Retinal pigment epithelial cell (primary cell): Measurements from ENCODE around the gene SHCBP1L.
A peak's percentile ranks its signal among the peaks of the same experiment; 100 is the strongest.

Source experiments
- DNase-seq: peaks from one replicate; pipeline ENCODE4 v3.0.0-alpha.2; 2010; ENCODE audit warnings: low read depth
- H3K4me3 ChIP-seq: 2 replicates; pipeline ENCODE4 v1.5.1; 2011; ENCODE audit warnings: mild to moderate bottlenecking, low read length, control low read depth, moderate library complexity
- TF ChIP-seq, protein P1 (sequence below): conservative IDR thresholded peaks from 2 replicates; pipeline ENCODE4 v1.5.1; 2011; ENCODE audit warnings: low read depth, low read length, control low read depth, inconsistent platforms

The SHCBP1L gene

DNA sequence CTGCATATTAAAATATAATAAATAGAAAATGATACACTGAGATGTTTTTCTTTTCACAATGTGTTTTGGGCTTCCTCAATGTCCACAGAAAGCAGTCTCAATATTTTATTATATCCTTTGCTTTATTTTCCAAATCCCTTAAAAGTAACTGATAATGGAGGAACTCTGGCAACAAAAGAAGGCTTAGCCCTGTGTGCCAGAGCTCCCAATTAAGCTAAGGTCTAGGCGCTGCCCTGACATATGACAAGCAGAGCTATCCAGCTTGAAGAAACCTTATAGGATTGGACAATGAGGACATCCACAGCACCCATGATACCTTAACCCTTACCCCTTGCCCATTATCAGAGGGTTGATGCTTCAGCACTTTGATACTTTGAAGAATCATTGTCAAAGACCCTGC is 12.9 kb upstream of the SHCBP1L start:
- TF ChIP-seq, protein P1, sequence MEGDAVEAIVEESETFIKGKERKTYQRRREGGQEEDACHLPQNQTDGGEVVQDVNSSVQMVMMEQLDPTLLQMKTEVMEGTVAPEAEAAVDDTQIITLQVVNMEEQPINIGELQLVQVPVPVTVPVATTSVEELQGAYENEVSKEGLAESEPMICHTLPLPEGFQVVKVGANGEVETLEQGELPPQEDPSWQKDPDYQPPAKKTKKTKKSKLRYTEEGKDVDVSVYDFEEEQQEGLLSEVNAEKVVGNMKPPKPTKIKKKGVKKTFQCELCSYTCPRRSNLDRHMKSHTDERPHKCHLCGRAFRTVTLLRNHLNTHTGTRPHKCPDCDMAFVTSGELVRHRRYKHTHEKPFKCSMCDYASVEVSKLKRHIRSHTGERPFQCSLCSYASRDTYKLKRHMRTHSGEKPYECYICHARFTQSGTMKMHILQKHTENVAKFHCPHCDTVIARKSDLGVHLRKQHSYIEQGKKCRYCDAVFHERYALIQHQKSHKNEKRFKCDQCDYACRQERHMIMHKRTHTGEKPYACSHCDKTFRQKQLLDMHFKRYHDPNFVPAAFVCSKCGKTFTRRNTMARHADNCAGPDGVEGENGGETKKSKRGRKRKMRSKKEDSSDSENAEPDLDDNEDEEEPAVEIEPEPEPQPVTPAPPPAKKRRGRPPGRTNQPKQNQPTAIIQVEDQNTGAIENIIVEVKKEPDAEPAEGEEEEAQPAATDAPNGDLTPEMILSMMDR, result no peak
- H3K4me3 ChIP-seq, result no peak overlapping the region
- no peak for DNase-seq

DNA sequence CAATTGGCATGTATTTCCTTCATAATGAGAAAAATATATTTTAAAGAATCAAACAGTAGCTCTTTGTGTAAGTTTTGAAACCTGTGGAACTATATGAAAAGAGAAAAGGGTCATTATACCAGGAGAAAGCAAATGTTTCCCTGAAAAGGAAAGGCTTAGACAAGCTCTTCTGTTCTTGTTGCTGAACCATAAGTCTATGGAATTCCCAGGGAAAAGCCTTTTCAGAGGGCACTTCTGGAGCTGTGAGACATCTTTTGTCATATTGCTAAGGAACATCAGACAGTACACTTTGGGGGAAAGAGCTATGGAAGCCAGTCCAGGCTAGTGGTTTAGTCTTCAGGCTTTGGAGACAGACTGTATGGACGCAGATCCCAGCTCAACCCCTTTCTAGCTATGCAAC is 12.1 kb upstream of the SHCBP1L start:
- TF ChIP-seq, protein P1, result no peak
- no peak overlapping the region for H3K4me3 ChIP-seq
- DNase-seq, result no peak

DNA sequence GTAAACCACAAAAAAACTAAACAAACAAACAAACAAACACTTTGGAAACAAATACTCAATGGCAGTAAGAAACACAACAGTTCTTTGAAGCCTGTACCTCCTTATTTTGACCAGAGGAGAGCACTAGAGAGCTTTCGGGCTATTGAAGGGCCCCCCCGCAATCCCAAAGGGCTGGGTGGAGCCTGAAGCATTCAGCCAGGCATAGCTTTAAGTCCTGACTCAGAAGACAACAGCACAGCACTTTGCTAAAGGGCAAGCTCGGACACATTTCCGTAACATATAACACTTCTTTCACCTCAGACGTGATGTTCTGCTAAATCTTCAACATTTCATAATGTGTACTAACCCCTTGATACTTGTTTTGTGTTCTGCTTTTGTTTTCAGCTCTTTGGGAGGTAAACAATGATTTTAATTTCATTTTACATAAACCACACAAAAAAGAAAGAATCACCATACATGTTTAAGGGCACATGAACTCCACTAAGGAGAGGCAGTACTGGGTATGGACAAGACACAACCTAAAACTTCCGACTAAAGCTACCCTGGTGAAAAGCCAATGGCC is 9.7 kb upstream of the SHCBP1L start:
- peak; percentile 59 for DNase-seq
- TF ChIP-seq, protein P1, result peak; percentile 94
- H3K4me3 ChIP-seq, result peak overlapping the region; percentile 30

DNA sequence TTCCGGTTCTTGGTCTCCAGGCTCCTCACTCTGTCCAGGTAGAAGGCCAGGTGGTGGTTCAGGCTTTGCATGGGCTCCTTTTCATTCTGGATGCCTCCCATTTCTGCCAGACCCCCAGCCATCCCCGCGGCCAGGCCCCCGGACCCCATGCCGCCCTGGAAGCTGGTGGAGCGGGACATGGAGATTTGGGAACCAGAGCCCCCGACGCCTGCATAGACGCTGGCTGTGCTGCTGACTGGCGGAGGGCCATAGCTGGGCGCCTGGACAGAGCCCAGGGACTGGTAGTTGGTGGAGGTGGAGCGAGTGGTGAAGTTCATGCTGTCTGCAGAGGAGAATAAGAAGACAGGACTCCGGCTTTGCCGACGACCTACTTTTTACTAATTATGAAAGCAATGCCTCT is 7.1 kb upstream of the SHCBP1L start:
- H3K4me3 ChIP-seq, result no peak overlapping the region
- DNase-seq, result no peak
- TF ChIP-seq, protein P1, result no peak

DNA sequence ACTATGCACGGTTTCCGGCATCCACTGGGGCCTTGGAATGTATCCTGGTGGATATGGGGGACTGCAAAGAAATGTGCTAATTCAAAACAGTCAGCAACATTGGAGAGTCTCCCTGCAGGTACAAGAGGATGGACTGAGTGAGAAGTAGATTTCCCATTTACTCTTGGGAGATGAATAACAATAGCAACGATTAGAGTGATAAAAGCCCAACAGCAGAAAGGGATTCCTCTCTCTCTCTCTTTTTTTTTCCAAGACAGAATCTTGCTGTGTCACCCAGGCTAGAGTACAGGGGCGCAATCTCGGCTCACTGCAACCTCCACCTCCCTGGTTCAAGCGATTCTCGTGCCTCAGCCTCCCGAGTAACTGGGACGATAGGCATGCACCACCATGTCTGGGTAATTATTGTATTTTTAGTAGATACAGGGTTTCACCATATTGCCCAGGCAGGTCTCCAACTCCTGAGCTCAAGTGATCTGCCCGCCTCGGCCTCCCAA is 5.0 kb upstream of the SHCBP1L start:
- H3K4me3 ChIP-seq, result no peak overlapping the region
- DNase-seq, result no peak
- TF ChIP-seq, protein P1, result no peak

DNA sequence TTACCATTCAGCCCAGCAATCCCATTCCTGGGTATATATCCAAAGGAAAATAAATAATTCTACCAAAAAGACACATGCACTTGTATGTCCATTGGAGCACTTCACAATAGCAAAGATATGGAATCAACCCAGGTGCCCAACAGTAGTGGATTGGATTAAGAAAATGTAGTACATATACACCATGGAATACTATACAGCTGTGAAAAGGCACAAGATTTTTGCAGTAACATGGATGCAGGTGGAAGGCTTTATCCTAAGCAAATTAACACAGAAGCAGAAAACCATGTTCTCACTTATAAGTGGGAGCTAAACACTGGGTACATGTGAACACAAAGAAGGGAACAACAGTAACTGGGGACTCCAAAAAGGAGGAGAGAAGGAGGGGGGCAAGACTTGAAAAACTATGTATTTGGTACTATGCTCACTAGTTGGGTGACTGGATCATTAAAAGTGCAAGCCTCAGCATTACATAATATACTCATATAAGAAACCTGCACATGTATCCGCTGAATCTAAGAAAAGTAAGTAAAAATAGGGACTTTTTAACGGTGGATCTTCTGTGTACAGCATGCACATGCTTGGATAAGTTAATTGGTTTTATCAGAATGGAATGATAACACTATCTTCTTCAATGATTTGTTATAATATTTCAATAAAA is 3.9 kb upstream of the SHCBP1L start:
- TF ChIP-seq, protein P1, result no peak
- H3K4me3 ChIP-seq, result no peak overlapping the region
- no peak for DNase-seq
